H9 (cell line): ENCODE data around the gene ARHGEF7. TPM values are rescaled to one million over a fixed set of nuclear protein-coding genes. Genes with fewer than 3 reads are reported as not detected.

ENCODE experiments used
- DNase-seq: peaks from one replicate; pipeline ENCODE4 v3.0.0-alpha.2; 2017
- H2AFZ ChIP-seq: one replicate; pipeline ENCODE4 v1.6.1; 2013; ENCODE audit warnings: mild to moderate bottlenecking, low read length, control low read depth, moderate library complexity
- H2AK5ac ChIP-seq: 2 replicates; pipeline ENCODE4 v1.6.1; 2013; ENCODE audit warnings: low read length, control low read depth, mixed read lengths; ENCODE audit not compliant: insufficient read length
- H2BK120ac ChIP-seq: one replicate; pipeline ENCODE4 v1.6.1; 2013; ENCODE audit warnings: low read depth, mild to moderate bottlenecking, low read length, control low read depth, inconsistent platforms; ENCODE audit not compliant: poor library complexity, severe bottlenecking
- H2BK12ac ChIP-seq: 2 replicates; pipeline ENCODE4 v1.6.1; 2013; ENCODE audit warnings: low read length, control low read depth, mixed read lengths, low read depth; ENCODE audit not compliant: insufficient read length
- H2BK15ac ChIP-seq: 2 replicates; pipeline ENCODE4 v1.6.1; 2013; ENCODE audit warnings: low read depth, low read length, control low read depth
- H2BK20ac ChIP-seq: one replicate; pipeline ENCODE4 v1.6.1; 2013; ENCODE audit warnings: low read depth, mild to moderate bottlenecking, low read length, control low read depth, inconsistent platforms; ENCODE audit not compliant: poor library complexity, severe bottlenecking
- H2BK5ac ChIP-seq: 2 replicates; pipeline ENCODE4 v1.6.1; 2013; ENCODE audit warnings: low read length, control low read depth, mixed read lengths; ENCODE audit not compliant: insufficient read length
- H3K14ac ChIP-seq: 2 replicates; pipeline ENCODE4 v1.6.1; 2013; ENCODE audit warnings: low read length, control low read depth; ENCODE audit not compliant: insufficient read depth
- H3K18ac ChIP-seq: 2 replicates; pipeline ENCODE4 v1.6.1; 2013; ENCODE audit warnings: low read depth, mild to moderate bottlenecking, mixed read lengths, low read length, control low read depth; ENCODE audit not compliant: insufficient read length
- H3K23ac ChIP-seq: 2 replicates; pipeline ENCODE4 v1.6.1; 2013; ENCODE audit warnings: low read length, control low read depth, mixed read lengths, low read depth; ENCODE audit not compliant: insufficient read length
- H3K23me2 ChIP-seq: 2 replicates; pipeline ENCODE4 v1.6.1; 2013; ENCODE audit warnings: low read depth, mild to moderate bottlenecking, mixed read lengths, low read length, control low read depth; ENCODE audit not compliant: insufficient read length, poor library complexity, severe bottlenecking
- H3K27ac ChIP-seq: 2 replicates; pipeline ENCODE4 v1.5.1; 2013; ENCODE audit warnings: low read length, control low read depth, mixed read lengths, low read depth; ENCODE audit not compliant: insufficient read length
- H3K27me3 ChIP-seq: 2 replicates; pipeline ENCODE4 v1.6.1; 2013; ENCODE audit warnings: low read length, control low read depth, inconsistent platforms; ENCODE audit not compliant: insufficient read depth
- H3K4ac ChIP-seq: 2 replicates; pipeline ENCODE4 v1.6.1; 2013; ENCODE audit warnings: low read depth, mild to moderate bottlenecking, control low read depth, inconsistent platforms, low read length, moderate library complexity
- H3K4me1 ChIP-seq: 2 replicates; pipeline ENCODE4 v1.6.1; 2013; ENCODE audit warnings: low read length, control low read depth, inconsistent platforms; ENCODE audit not compliant: insufficient read depth
- H3K4me2 ChIP-seq: 2 replicates; pipeline ENCODE4 v1.6.1; 2013; ENCODE audit warnings: low read length, control low read depth, mixed read lengths; ENCODE audit not compliant: insufficient read length, insufficient read depth
- H3K56ac ChIP-seq: 2 replicates; pipeline ENCODE4 v1.6.1; 2013; ENCODE audit warnings: low read depth, mild to moderate bottlenecking, mixed read lengths, low read length, control low read depth; ENCODE audit not compliant: insufficient read length
- H3K79me1 ChIP-seq: 2 replicates; pipeline ENCODE4 v1.6.1; 2013; ENCODE audit warnings: low read depth, mild to moderate bottlenecking, moderate library complexity, low read length, control low read depth, inconsistent platforms; ENCODE audit not compliant: insufficient read depth, poor library complexity, severe bottlenecking
- H3K79me2 ChIP-seq: 2 replicates; pipeline ENCODE4 v1.6.1; 2013; ENCODE audit warnings: low read length, control low read depth, inconsistent platforms; ENCODE audit not compliant: insufficient read depth
- H3K9ac ChIP-seq: 2 replicates; pipeline ENCODE4 v1.6.1; 2013; ENCODE audit warnings: low read length, control low read depth, mixed read lengths; ENCODE audit not compliant: insufficient read length; ENCODE audit errors: extremely low read depth
- H3K9me3 ChIP-seq: one replicate; pipeline ENCODE4 v1.6.1; 2013; ENCODE audit warnings: low read depth, low read length, inconsistent platforms; ENCODE audit not compliant: control insufficient read depth
- H3T11ph ChIP-seq: one replicate; pipeline ENCODE4 v1.6.1; 2013; ENCODE audit warnings: mild to moderate bottlenecking, low read length, control low read depth, inconsistent platforms
- H4K20me1 ChIP-seq: one replicate; pipeline ENCODE4 v1.6.1; 2013; ENCODE audit not compliant: control insufficient read depth, insufficient read length, insufficient read depth
- H4K5ac ChIP-seq: 2 replicates; pipeline ENCODE4 v1.6.1; 2013; ENCODE audit warnings: low read depth, mild to moderate bottlenecking, mixed read lengths, low read length, control low read depth; ENCODE audit not compliant: insufficient read length
- H4K8ac ChIP-seq: replicated peaks from 2 replicates; pipeline ENCODE4 v1.6.1; 2013; ENCODE audit warnings: low read length, control low read depth, mixed read lengths, low read depth; ENCODE audit not compliant: insufficient read length
- H4K91ac ChIP-seq: 2 replicates; pipeline ENCODE4 v1.6.1; 2013; ENCODE audit warnings: low read depth, mild to moderate bottlenecking, moderate library complexity, mixed read lengths, low read length, control low read depth; ENCODE audit not compliant: insufficient read length
- H3K27ac Mint-ChIP-seq, 3 experiments: 2 replicates in 2 of 3; 3 replicates in 1 of 3; pipeline ENCODE4 v1.8.0; 2020 to 2021; ENCODE audit warnings: mixed read lengths in 3 of 3, mild to moderate bottlenecking in 1 of 3, moderate library complexity in 1 of 3
- H3K27me3 Mint-ChIP-seq: 2 replicates; pipeline ENCODE4 v1.8.0; 2021; ENCODE audit warnings: low read depth, mild to moderate bottlenecking, moderate library complexity, mixed read lengths
- H3K36me3 Mint-ChIP-seq, 3 experiments: 2 replicates in 2 of 3; 3 replicates in 1 of 3; pipeline ENCODE4 v1.8.0; 2020 to 2021; ENCODE audit warnings: low read depth in 3 of 3, mixed read lengths in 3 of 3; ENCODE audit not compliant: insufficient read depth in 1 of 3
- H3K4me1 Mint-ChIP-seq, 2 experiments: 2 replicates each; pipeline ENCODE4 v1.8.0; 2020; ENCODE audit warnings: mixed read lengths in 2 of 2
- H3K4me3 Mint-ChIP-seq, 2 experiments: 2 replicates in 1 of 2; 3 replicates in 1 of 2; pipeline ENCODE4 v1.8.0; 2020 to 2021; ENCODE audit warnings: mild to moderate bottlenecking in 2 of 2, mixed read lengths in 2 of 2, moderate library complexity in 1 of 2
- H3K9me3 Mint-ChIP-seq, 2 experiments: 2 replicates in 1 of 2; 3 replicates in 1 of 2; pipeline ENCODE4 v1.8.0; 2020; ENCODE audit warnings: mild to moderate bottlenecking in 2 of 2, mixed read lengths in 2 of 2, moderate library complexity in 1 of 2
- WGBS: extraction: QIAGEN DNeasy Blood & Tissue Kit; methylation state at CpG from one replicate; pipeline ENCODE4 v1.1.7; 2013; ENCODE audit warnings: missing lambda C conversion rate, low lambda C conversion rate, mixed read lengths; ENCODE audit not compliant: insufficient read length; ENCODE audit errors: extremely low coverage; 5-methylcytosine and 5-hydroxymethylcytosine counted together
- total RNA-seq: library from RNA; stranded (reverse); gene quantifications from 2 replicates; pipeline ENCODE4 v1.2.1, GENCODE V29; 2021
- TF ChIP-seq, protein P1 (sequence below): fragments of 200-600 bp; sonication (generic); conservative IDR thresholded peaks from 3 replicates; pipeline ENCODE4 v1.8.0; 2021; ENCODE audit warnings: antibody characterized with exemption, mild to moderate bottlenecking

Gene ARHGEF7
- total RNA-seq, 1 experiment from 2014 or later, result 51.9 TPM

DNA sequence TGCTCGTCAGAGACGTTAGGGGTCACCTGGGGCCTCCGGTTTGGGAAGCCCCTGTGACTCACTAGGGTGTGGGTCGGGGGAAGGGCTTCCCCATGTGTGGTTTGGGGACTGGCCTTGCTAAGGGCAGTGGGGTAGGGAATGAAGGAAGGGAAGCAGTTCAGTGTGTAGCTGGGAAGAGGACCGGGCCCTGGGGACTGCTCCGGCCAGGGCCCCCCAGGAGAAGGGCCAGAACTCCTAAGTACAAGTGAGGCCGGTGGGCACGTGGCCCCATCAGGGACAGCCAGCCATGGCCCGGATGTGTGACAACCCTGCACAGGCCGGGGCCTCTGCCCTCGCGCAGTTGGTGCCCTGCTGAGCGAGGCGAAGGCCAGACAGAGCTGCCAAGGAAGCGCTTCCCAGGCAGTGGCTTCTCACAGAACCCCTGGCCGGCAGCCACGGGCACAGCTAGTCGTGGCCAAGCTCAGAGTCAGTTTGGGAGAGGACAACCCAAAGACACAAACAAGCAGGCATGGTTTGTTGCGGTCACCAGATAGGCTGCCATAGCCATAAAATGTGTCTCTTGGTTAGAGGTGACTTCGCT lies 231.1 kb downstream of the ARHGEF7 start:
- H3K4ac ChIP-seq, result no peak overlapping the region
- H3K23me2 ChIP-seq, result no peaks in the 10 kb centered on the region
- no peak overlapping the region for H3T11ph ChIP-seq
- H3K9ac ChIP-seq, result no peak overlapping the region
- H2BK15ac ChIP-seq, result no peak overlapping the region
- H3K4me1 ChIP-seq, result no peaks in the 10 kb centered on the region
- H2BK120ac ChIP-seq, result no peak overlapping the region
- WGBS, result no CpG with 5 or more reads among the region's 20 CpGs
- H4K8ac ChIP-seq, result no peak overlapping the region
- no peaks in the 10 kb centered on the region for H3K27me3 ChIP-seq
- no peaks in the 10 kb centered on the region for H4K20me1 ChIP-seq
- H3K79me1 ChIP-seq, result no peaks in the 10 kb centered on the region
- H2AK5ac ChIP-seq, result no peak overlapping the region
- no peak overlapping the region for H3K4me3 Mint-ChIP-seq
- DNase-seq, result no peak
- no peak overlapping the region for H3K14ac ChIP-seq
- H3K79me2 ChIP-seq, result no peaks in the 10 kb centered on the region
- no peak overlapping the region for H4K5ac ChIP-seq
- no peak overlapping the region for H4K91ac ChIP-seq
- H3K9me3 ChIP-seq, result no peaks in the 10 kb centered on the region
- peaks cover 12% of the 10 kb centered on the region in 2 experiments for H3K9me3 Mint-ChIP-seq
- H3K56ac ChIP-seq, result no peak overlapping the region
- no peak overlapping the region for H3K23ac ChIP-seq
- no peak overlapping the region for H3K27ac ChIP-seq
- no peak overlapping the region for H3K18ac ChIP-seq
- no peak overlapping the region for H2BK12ac ChIP-seq
- TF ChIP-seq, protein P1, sequence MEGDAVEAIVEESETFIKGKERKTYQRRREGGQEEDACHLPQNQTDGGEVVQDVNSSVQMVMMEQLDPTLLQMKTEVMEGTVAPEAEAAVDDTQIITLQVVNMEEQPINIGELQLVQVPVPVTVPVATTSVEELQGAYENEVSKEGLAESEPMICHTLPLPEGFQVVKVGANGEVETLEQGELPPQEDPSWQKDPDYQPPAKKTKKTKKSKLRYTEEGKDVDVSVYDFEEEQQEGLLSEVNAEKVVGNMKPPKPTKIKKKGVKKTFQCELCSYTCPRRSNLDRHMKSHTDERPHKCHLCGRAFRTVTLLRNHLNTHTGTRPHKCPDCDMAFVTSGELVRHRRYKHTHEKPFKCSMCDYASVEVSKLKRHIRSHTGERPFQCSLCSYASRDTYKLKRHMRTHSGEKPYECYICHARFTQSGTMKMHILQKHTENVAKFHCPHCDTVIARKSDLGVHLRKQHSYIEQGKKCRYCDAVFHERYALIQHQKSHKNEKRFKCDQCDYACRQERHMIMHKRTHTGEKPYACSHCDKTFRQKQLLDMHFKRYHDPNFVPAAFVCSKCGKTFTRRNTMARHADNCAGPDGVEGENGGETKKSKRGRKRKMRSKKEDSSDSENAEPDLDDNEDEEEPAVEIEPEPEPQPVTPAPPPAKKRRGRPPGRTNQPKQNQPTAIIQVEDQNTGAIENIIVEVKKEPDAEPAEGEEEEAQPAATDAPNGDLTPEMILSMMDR, result no peak
- H2BK20ac ChIP-seq, result no peak overlapping the region
- no peak overlapping the region for H3K4me2 ChIP-seq
- H3K36me3 Mint-ChIP-seq, result no peaks in the 10 kb centered on the region; a peak in 1 of 7 replicates
- no peak overlapping the region for H2AFZ ChIP-seq
- H3K4me1 Mint-ChIP-seq, result peaks cover 4 to 5% of the 10 kb centered on the region in 2 experiments; a peak in 2 of 4 replicates
- H3K27ac Mint-ChIP-seq, result no peak overlapping the region
- H2BK5ac ChIP-seq, result no peak overlapping the region
- H3K27me3 Mint-ChIP-seq, result peaks cover 9% of the 10 kb centered on the region
